BLaER1 (cell line): ENCODE results near the gene DGKB.

Source experiments
- H3K27ac ChIP-seq: shearing (Covaris generic); formaldehyde crosslinking; 2 replicates; pipeline ENCODE4 v1.8.1; 2022
- H3K27me3 ChIP-seq: shearing (Covaris generic); formaldehyde crosslinking; 2 replicates; pipeline ENCODE4 v1.8.1; 2022
- H3K36me3 ChIP-seq: shearing (Covaris generic); formaldehyde crosslinking; 2 replicates; pipeline ENCODE4 v1.8.1; 2022
- H3K4me1 ChIP-seq: shearing (Covaris generic); formaldehyde crosslinking; 2 replicates; pipeline ENCODE4 v1.8.1; 2022
- H3K4me2 ChIP-seq: shearing (Covaris generic); formaldehyde crosslinking; 2 replicates; pipeline ENCODE4 v1.8.1; 2022
- H3K4me3 ChIP-seq: shearing (Covaris generic); formaldehyde crosslinking; 2 replicates; pipeline ENCODE4 v1.8.1; 2022
- H3K9ac ChIP-seq: shearing (Covaris generic); formaldehyde crosslinking; 2 replicates; pipeline ENCODE4 v1.8.1; 2022
- H3K9me3 ChIP-seq: shearing (Covaris generic); formaldehyde crosslinking; 2 replicates; pipeline ENCODE4 v1.8.1; 2022
- H4K20me1 ChIP-seq: shearing (Covaris generic); formaldehyde crosslinking; 2 replicates; pipeline ENCODE4 v1.8.1; 2022
- Cebpa-rat ChIP-seq: shearing (Covaris generic); IDR thresholded peaks from 2 replicates; pipeline ENCODE4 v1.8.1; 2022

The DGKB gene

DNA sequence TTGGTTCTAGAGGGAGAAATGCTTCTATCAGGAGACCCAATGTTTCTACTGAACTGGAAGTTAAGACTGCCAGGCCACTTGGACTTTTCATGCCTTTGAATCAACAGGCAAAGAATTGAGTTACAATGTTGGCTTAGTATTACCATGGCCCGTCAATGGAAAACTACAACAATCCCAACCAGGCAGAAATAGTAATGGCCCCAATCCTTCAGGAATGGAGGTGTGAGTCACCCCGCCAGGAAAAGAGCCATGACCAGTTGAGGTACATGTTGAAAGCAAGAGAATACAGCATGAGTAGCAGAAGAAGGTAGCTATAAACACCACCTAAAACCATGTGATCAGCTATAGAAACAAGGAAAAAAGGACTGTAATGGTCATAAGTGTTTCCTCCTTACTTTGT, 101.9 kb downstream of the DGKB start:
- H3K9me3 ChIP-seq, result no peaks in the 10 kb centered on the region
- no peak overlapping the region for H3K4me2 ChIP-seq
- no peak overlapping the region for H3K27ac ChIP-seq
- no peak overlapping the region for H3K4me3 ChIP-seq
- TF ChIP-seq Cebpa-rat, result no peak
- H3K4me1 ChIP-seq, result no peaks in the 10 kb centered on the region
- no peak overlapping the region for H3K9ac ChIP-seq
- no peaks in the 10 kb centered on the region for H4K20me1 ChIP-seq
- no peaks in the 10 kb centered on the region for H3K36me3 ChIP-seq
- H3K27me3 ChIP-seq, result no peaks in the 10 kb centered on the region

DNA sequence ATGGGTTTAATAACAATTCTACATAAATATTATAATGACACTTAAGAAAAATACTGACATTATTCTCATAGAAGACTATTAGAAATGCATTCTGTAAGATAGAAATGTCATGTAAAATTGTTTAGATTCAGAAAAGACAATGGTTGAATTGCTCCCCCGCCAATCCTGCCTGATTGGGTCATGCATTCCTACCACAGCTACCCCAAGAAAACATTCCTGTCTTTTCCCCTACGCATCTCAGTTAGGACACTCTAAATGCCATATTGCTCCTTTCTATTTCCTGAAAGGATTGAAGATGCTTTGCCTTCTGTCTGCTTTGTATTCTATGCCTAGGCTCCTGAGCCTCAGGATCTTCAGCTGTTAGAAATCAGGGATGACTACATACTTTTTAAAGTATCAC, 109.4 kb downstream of the DGKB start:
- Histone ChIP-seq H3K27ac (no peak overlapping the region), H3K9me3 (no peaks in the 10 kb centered on the region)

DNA sequence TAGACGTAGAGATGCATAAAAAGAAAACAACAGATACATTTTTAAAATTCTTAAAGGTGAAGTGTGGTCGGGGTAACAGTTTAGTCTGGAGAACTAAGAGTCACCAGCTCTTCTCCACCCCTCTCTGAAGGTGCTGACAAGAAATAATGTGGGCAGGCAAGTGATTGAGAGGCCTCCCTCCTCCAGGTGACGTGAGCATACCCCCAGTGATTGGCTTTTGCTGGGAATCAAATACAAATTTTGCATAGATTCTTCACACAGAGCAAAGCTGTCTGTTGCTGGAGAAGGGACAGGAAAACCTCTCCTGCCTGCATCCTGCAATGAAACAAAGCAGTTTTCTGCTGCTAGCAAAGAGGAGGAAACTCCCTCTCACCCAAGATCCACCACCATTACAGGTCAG, 115.0 kb downstream of the DGKB start:
- no peaks in the 10 kb centered on the region for H3K27me3 ChIP-seq
- H4K20me1 ChIP-seq, result no peaks in the 10 kb centered on the region
- no peak for TF ChIP-seq Cebpa-rat

More for the DNA sequence above, 109.4 kb downstream of the DGKB start:
- Histone ChIP-seq H4K20me1 (no peaks in the 10 kb centered on the region), H3K4me1 (no peaks in the 10 kb centered on the region), H3K36me3 (no peaks in the 10 kb centered on the region), H3K4me2 (no peak overlapping the region), H3K9ac (no peak overlapping the region), H3K4me3 (no peak overlapping the region), H3K27me3 (no peaks in the 10 kb centered on the region)
- no peak for TF ChIP-seq Cebpa-rat

DNA sequence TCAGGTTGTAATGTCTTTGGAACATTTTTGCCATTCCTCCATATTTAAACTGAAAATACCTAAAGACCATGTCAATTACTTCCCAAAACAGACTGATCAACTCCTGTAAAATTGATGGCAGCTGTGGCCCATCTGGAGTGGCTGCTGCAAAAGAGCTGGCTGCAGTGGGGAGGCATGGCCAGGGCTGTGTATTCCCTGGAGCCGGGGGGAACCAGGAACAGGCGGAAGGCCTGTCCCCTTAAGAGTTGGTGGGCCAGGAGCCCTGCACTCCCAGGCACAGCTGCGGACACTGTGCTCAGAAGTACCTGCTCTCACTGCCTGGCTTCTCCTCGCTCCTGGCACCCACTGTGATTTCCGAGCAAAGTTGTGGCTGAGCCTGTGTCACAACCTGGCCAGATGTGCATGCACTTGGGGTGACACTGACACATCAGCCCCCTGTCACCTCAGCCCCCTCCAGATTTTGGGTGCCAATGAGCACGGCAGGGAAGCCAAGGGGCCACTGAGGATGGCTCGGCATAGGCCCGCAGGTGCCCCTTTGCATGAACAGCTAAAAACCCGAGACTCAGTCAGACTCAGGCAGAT, 116.1 kb downstream of the DGKB start:
- Histone ChIP-seq H3K27me3 (no peaks in the 10 kb centered on the region), H3K27ac (no peak overlapping the region), H3K9ac (no peak overlapping the region), H3K9me3 (no peaks in the 10 kb centered on the region), H3K4me2 (no peak overlapping the region), H3K4me1 (no peaks in the 10 kb centered on the region), H3K4me3 (no peak overlapping the region), H3K36me3 (no peaks in the 10 kb centered on the region), H4K20me1 (no peaks in the 10 kb centered on the region)
- TF ChIP-seq Cebpa-rat, result no peak

More for the DNA sequence above, 115.0 kb downstream of the DGKB start:
- H3K9me3 ChIP-seq, result no peaks in the 10 kb centered on the region
- H3K27ac ChIP-seq, result no peak overlapping the region
- H3K9ac ChIP-seq, result no peak overlapping the region
- no peaks in the 10 kb centered on the region for H3K36me3 ChIP-seq
- no peak overlapping the region for H3K4me2 ChIP-seq
- H3K4me3 ChIP-seq, result no peak overlapping the region
- H3K4me1 ChIP-seq, result no peaks in the 10 kb centered on the region

DNA sequence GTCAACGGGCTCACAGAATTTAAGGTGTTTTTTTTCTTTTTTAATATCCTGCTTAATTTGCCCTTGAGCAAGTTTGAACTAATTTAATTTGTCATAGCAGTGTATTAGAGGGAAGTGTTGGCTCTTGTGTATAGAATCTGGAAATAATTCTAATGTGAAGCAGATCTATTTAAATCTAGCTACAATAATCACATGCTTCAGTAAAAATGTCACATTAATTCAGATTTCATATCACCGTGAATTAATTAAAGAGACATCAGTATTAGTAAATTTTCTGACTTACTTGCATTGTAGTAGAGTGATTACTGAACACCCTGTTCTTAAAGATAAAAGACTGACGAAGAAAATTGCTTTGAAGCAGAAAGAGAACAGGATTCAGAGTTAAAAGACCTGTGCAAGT, 124.7 kb downstream of the DGKB start:
- TF ChIP-seq Cebpa-rat, result no peak

DNA sequence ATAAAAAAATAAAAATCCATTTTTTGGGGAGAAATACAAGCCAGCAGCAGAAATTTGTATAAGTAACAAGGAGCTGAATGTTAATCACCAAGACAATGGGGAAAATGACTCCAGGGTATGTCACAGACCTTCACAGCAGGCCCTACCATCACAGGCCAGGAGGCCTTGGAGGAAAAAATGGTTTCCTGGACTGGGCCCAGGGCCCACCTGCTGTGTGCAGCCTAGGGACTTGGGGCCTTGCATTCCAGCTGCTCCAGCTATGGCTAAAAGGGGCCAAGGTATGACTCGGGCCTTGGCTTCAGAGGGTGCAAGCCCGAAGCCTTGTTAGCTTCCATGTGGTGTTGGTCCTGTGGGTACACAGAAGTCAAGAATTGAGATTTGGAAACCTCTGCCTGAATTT, 126.3 kb downstream of the DGKB start:
- Histone ChIP-seq H3K9me3 (peaks cover 24% of the 10 kb centered on the region), H3K4me2 (no peak overlapping the region), H3K36me3 (no peaks in the 10 kb centered on the region), H3K4me3 (no peak overlapping the region), H3K4me1 (no peaks in the 10 kb centered on the region), H3K27me3 (no peaks in the 10 kb centered on the region), H3K9ac (no peak overlapping the region), H4K20me1 (no peaks in the 10 kb centered on the region), H3K27ac (no peak overlapping the region)
- no peak for TF ChIP-seq Cebpa-rat

More for the DNA sequence above, 124.7 kb downstream of the DGKB start:
- Histone ChIP-seq H3K4me3 (no peak overlapping the region), H4K20me1 (no peaks in the 10 kb centered on the region), H3K36me3 (no peaks in the 10 kb centered on the region), H3K9me3 (peaks cover 24% of the 10 kb centered on the region), H3K4me1 (no peaks in the 10 kb centered on the region), H3K27me3 (no peaks in the 10 kb centered on the region), H3K4me2 (no peak overlapping the region), H3K27ac (no peak overlapping the region), H3K9ac (no peak overlapping the region)

DNA sequence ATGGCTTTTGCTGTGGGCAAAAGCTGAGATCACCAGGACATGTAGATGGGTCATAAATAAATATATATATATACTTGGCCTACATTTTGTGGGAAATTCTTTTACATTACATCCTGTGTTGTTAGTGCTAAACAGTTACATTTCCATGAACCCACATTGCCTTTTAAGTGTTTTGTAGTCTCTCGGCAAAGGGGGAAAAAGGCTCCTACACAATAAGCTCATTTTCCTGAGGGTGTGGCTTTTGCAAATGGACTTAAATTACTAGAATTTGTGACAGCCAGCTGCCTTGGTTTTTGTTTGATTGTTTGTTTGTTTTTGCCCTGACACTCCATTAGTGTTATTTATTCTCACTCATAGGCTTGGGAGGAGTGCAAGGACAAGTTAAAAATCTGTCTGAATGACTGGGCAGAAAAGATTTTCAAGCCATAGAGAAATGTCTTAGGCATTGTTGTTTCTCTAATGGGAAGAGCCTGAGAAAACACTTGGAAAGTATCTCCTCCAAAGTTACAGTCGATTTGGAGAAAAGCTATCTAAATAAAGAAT, 128.8 kb downstream of the DGKB start:
- Histone ChIP-seq H3K4me1 (no peaks in the 10 kb centered on the region), H3K36me3 (no peaks in the 10 kb centered on the region), H4K20me1 (no peaks in the 10 kb centered on the region), H3K27me3 (no peaks in the 10 kb centered on the region), H3K4me2 (no peak overlapping the region), H3K27ac (no peak overlapping the region), H3K4me3 (no peak overlapping the region), H3K9me3 (peaks cover 24% of the 10 kb centered on the region), H3K9ac (no peak overlapping the region)
- no peak for TF ChIP-seq Cebpa-rat

DNA sequence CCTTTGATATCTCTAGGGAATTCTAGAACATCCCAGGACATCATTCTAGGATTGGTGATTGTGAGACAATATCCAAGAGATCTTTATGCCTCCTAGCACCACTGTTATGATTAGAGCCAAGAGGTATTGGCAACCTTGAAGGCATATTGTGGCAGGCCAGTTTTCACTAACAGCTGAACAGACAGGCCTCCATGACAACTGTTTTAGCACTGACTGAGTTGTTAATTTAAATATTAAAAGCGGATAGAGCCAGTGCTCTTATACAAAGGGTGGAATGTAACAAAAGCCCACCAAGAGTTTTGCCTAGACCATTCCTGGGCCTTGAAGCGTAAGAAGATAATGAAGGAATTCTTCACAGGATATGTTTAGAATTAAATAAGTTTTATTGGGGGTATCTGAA, 131.9 kb downstream of the DGKB start:
- Histone ChIP-seq H3K36me3 (no peaks in the 10 kb centered on the region), H3K27ac (no peak overlapping the region), H3K4me2 (no peak overlapping the region), H3K9ac (no peak overlapping the region), H4K20me1 (no peaks in the 10 kb centered on the region), H3K27me3 (no peaks in the 10 kb centered on the region), H3K4me3 (no peak overlapping the region), H3K4me1 (no peaks in the 10 kb centered on the region), H3K9me3 (peaks cover 1% of the 10 kb centered on the region; the same call in 1 of the 2 replicates)
- TF ChIP-seq Cebpa-rat, result no peak

DNA sequence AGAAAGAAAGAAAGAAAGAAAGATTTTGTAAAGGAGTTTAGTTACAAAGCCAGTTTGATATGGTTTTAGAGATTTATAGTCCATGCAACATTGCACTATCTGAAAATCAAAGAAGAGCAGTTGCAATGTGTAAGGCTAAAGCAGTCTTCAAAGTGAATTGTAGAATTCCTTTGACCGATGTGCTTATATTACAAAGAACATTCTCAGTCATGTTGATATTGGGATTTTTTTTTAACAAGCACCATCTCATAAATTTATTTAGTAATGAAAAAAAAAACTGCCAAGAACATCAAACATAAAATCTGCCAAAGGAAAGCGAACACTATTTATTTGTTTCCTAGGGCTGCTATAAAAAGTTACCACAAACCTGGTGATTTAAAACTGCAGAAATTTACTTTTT, 133.3 kb downstream of the DGKB start:
- no peaks in the 10 kb centered on the region for H3K4me1 ChIP-seq
- no peaks in the 10 kb centered on the region for H4K20me1 ChIP-seq
- no peak overlapping the region for H3K4me3 ChIP-seq
- H3K4me2 ChIP-seq, result no peak overlapping the region
- H3K9ac ChIP-seq, result no peak overlapping the region
- no peak overlapping the region for H3K27ac ChIP-seq
- TF ChIP-seq Cebpa-rat, result no peak
- no peaks in the 10 kb centered on the region for H3K27me3 ChIP-seq
- no peaks in the 10 kb centered on the region for H3K9me3 ChIP-seq
- H3K36me3 ChIP-seq, result no peaks in the 10 kb centered on the region

DNA sequence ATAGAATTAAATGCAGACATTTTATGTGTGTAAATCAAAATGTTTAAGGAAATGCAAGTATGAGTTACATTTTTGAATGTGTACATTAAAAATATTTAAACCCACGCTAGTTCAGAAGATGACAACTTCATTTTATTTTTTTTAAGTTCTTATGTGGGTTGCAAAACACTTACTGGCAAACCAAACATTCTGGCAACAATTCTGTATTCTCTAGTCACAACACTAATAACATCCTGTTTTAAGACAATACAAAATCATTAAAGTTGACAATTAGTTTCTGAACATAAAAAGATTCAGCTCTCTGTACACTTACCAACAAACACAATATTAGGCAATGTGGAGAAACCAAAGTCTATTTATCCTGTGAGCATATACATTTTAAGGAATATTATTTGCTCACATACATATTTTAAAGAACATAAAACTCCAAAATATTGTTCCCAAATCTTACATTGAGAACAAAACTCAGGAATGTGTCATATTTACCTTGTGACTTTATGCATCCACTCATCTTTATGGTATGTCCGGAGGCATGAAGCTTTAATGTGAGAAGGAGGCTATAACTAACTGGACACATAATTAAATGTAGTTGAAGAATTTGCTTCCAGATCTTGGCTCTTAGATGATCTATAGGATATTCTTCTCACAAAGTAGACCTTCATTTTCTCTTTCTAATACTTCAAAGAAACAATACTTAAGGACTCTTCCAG, 134.7 kb downstream of the DGKB start:
- TF ChIP-seq Cebpa-rat, result no peak
- Histone ChIP-seq H3K4me2 (no peak overlapping the region), H3K27ac (no peak overlapping the region)

More for the DNA sequence above, 134.7 kb downstream of the DGKB start:
- no peak overlapping the region for H3K9ac ChIP-seq
- H4K20me1 ChIP-seq, result no peaks in the 10 kb centered on the region
- no peak overlapping the region for H3K4me3 ChIP-seq
- no peaks in the 10 kb centered on the region for H3K9me3 ChIP-seq
- no peaks in the 10 kb centered on the region for H3K27me3 ChIP-seq
- H3K36me3 ChIP-seq, result no peaks in the 10 kb centered on the region
- H3K4me1 ChIP-seq, result no peaks in the 10 kb centered on the region
